ENCODE results near the gene ZMYM2.

The ZMYM2 gene

DNA sequence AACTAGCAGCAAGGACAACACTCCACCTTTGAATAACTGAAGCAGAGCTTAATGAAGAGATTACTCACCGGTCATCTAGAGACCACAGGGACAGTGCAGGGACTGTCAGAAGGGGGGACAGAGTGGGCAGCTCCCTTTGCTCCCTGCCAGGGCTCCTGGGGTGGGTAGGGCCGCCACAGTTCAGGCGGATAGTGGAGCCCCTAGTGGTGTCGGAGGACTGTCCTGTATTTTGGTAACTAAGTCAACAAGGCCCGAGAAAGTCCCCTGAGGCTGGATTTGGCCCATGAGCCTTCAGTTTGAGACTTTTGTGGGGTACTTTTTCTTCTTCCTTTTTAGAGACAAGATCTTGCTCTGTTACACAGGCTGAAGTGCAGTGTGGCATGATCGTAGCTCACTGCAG, 157.7 kb downstream of the ZMYM2 start:
- H3K79me2 ChIP-seq (ENCODE audit: insufficient read depth, low read length), result no peaks in the 10 kb centered on the region

DNA sequence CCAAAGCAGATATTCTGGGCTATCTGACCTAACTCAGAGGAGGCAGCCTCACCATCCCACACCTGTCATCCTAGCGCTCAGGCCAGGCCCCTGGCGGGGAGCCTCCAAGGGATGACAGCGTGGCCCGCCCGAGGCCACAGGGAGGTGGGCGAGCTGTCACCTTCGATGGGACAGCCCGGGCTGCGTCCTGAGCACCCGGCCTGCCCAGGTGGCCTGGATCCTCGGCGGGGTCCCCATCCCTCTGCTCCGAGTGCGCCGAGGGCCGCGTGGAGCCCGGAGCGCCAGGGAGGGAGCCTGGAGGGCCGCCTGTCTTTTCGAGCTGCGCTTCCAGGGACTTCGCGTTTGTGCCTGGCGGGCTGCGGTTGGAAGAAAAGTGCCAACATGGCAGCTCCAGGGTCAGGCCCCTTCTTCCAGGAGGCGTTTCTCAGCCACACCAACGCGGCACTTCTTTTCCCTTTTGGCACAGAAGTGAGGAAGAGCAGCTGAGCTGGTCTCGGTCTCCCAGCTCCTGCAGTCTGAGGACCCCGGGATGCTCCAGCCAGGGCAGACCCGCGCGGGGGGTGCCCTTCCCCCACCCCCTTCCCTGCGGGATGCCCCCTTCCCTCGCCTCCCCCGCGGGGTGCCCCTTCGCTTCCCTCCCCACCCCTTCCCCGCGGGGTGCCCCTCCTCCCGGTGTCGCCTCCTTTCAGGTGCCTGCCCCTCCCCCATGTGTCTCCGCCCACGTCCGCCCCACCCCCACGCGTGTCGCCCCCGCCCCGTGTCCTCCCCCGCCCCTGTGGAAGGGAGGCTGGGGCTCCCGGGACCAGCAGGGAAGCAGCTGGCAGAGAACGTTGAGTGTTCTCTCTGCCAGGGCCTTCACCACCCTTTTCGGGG, 160.0 kb downstream of the ZMYM2 start:
- Histone ChIP-seq H3K9ac (ENCODE audit: low read length) (peak overlapping the region; percentile 53), H3K79me2 (ENCODE audit: insufficient read depth, low read length) (no peaks in the 10 kb centered on the region), H3F3A (ENCODE audit: insufficient read depth, low read length) (no peaks in the 10 kb centered on the region), H3K36me3 (ENCODE audit: insufficient read depth, low read length) (no peaks in the 10 kb centered on the region), H3K4me3 (ENCODE audit: low read depth, low read length, poor library complexity, severe bottlenecking) (peak overlapping the region; percentile 65), H3K9me2 (ENCODE audit: low read depth, low read length) (no peaks in the 10 kb centered on the region), H3K27ac (ENCODE audit: low read depth, low read length, poor library complexity, severe bottlenecking) (no peak overlapping the region), H3K27me3 (ENCODE audit: insufficient read depth, low read length) (peaks cover 5% of the 10 kb centered on the region; the same call in 1 of the 2 replicates), H3K9me3 (ENCODE audit: low read length) (no peaks in the 10 kb centered on the region), H4K20me1 (ENCODE audit: insufficient read depth, low read length) (no peaks in the 10 kb centered on the region), H3K4me1 (ENCODE audit: insufficient read depth, low read length, severe bottlenecking) (peaks cover 31% of the 10 kb centered on the region), H3K4me2 (ENCODE audit: low read length) (peak overlapping the region; percentile 100), H2AFZ (ENCODE audit: low read length) (peak overlapping the region; percentile 88; the same call in 1 of the 2 replicates)
- no peak for TF ChIP-seq EZH2 (IDR thresholded peaks at IDR 0.05; ENCODE audit: borderline replicate concordance, low read length)
- TF ChIP-seq, protein P1, sequence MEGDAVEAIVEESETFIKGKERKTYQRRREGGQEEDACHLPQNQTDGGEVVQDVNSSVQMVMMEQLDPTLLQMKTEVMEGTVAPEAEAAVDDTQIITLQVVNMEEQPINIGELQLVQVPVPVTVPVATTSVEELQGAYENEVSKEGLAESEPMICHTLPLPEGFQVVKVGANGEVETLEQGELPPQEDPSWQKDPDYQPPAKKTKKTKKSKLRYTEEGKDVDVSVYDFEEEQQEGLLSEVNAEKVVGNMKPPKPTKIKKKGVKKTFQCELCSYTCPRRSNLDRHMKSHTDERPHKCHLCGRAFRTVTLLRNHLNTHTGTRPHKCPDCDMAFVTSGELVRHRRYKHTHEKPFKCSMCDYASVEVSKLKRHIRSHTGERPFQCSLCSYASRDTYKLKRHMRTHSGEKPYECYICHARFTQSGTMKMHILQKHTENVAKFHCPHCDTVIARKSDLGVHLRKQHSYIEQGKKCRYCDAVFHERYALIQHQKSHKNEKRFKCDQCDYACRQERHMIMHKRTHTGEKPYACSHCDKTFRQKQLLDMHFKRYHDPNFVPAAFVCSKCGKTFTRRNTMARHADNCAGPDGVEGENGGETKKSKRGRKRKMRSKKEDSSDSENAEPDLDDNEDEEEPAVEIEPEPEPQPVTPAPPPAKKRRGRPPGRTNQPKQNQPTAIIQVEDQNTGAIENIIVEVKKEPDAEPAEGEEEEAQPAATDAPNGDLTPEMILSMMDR (IDR thresholded peaks at IDR 0.05; ENCODE audit: low read length), result peak; percentile 36; the same call in 1 of the 2 replicates

More for the DNA sequence above, 157.7 kb downstream of the ZMYM2 start:
- H3K9ac ChIP-seq (ENCODE audit: low read length), result no peak overlapping the region
- H3K27ac ChIP-seq (ENCODE audit: low read depth, low read length, poor library complexity, severe bottlenecking), result no peak overlapping the region
- no peaks in the 10 kb centered on the region for H3K9me3 ChIP-seq (ENCODE audit: low read length)
- H3K4me1 ChIP-seq (ENCODE audit: insufficient read depth, low read length, severe bottlenecking), result peaks cover 30% of the 10 kb centered on the region
- no peak overlapping the region for H2AFZ ChIP-seq (ENCODE audit: low read length)
- H3K4me3 ChIP-seq (ENCODE audit: low read depth, low read length, poor library complexity, severe bottlenecking), result no peak overlapping the region
- H3K4me2 ChIP-seq (ENCODE audit: low read length), result no peak overlapping the region
- no peaks in the 10 kb centered on the region for H4K20me1 ChIP-seq (ENCODE audit: insufficient read depth, low read length)
- TF ChIP-seq, protein P1 (IDR thresholded peaks at IDR 0.05; ENCODE audit: low read length), result peak; percentile 29; the same call in 1 of the 2 replicates
- TF ChIP-seq EZH2 (IDR thresholded peaks at IDR 0.05; ENCODE audit: borderline replicate concordance, low read length), result no peak
- H3K36me3 ChIP-seq (ENCODE audit: insufficient read depth, low read length), result no peaks in the 10 kb centered on the region
- no peaks in the 10 kb centered on the region for H3F3A ChIP-seq (ENCODE audit: insufficient read depth, low read length)
- no peaks in the 10 kb centered on the region; the same call in 1 of the 2 replicates for H3K27me3 ChIP-seq (ENCODE audit: insufficient read depth, low read length)
- no peaks in the 10 kb centered on the region for H3K9me2 ChIP-seq (ENCODE audit: low read depth, low read length)

DNA sequence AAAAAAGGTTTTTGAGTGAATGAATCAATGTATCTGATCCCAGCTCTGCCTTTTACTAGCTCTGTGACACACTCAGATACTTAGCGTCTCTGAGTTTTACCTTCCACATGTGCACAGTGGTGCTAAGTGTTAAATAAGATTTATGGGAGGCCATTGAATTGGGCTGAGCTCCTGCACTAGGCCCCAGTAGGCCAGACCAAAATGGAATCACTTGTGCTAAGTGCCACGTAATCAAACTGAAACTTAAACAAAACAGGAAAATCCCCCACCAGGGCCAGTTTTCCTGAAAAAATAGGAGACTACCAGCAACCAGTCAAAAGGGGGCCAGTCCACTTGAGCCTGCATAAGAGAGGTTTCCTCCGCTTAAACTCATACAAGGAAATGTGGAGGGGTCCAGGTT, 161.4 kb downstream of the ZMYM2 start:
- Histone ChIP-seq H3K27ac (ENCODE audit: low read depth, low read length, poor library complexity, severe bottlenecking) (peak overlapping the region; percentile 4), H3K4me1 (ENCODE audit: insufficient read depth, low read length, severe bottlenecking) (peaks cover 31% of the 10 kb centered on the region), H3K4me3 (ENCODE audit: low read depth, low read length, poor library complexity, severe bottlenecking) (peak overlapping the region; percentile 54), H3F3A (ENCODE audit: insufficient read depth, low read length) (no peaks in the 10 kb centered on the region), H3K27me3 (ENCODE audit: insufficient read depth, low read length) (peaks cover 5% of the 10 kb centered on the region; the same call in 1 of the 2 replicates), H3K36me3 (ENCODE audit: insufficient read depth, low read length) (no peaks in the 10 kb centered on the region), H3K4me2 (ENCODE audit: low read length) (peak overlapping the region; percentile 52), H3K9me3 (ENCODE audit: low read length) (no peaks in the 10 kb centered on the region), H4K20me1 (ENCODE audit: insufficient read depth, low read length) (no peaks in the 10 kb centered on the region), H2AFZ (ENCODE audit: low read length) (no peak overlapping the region), H3K9ac (ENCODE audit: low read length) (no peak overlapping the region), H3K9me2 (ENCODE audit: low read depth, low read length) (no peaks in the 10 kb centered on the region), H3K79me2 (ENCODE audit: insufficient read depth, low read length) (no peaks in the 10 kb centered on the region)
- TF ChIP-seq, protein P1 (IDR thresholded peaks at IDR 0.05; ENCODE audit: low read length), result no peak
- TF ChIP-seq EZH2 (IDR thresholded peaks at IDR 0.05; ENCODE audit: borderline replicate concordance, low read length), result no peak

Measured in OCI-LY1 (cell line).